Sigmoid colon (tissue), 4 donors: Measurements from ENCODE around the gene ETF1.

Experiments used
- CTCF ChIP-seq, 4 experiments: fragments of 450-650 bp in 3 of 4; fragments of 200-600 bp in 1 of 4; IDR thresholded peaks; one replicate each; pipeline ENCODE4 v1.5.1; 2016 to 2019; ENCODE audit warnings: antibody characterized with exemption in 4 of 4, mild to moderate bottlenecking in 3 of 4, moderate library complexity in 2 of 4
- EP300 ChIP-seq, 4 donors: sonication (generic); formaldehyde crosslinking; IDR thresholded peaks; one replicate each; pipeline ENCODE4 v1.6.1; 2017; ENCODE audit warnings: antibody characterized with exemption in 4 of 4
- POLR2A ChIP-seq, 2 donors: fragments of 450-650 bp; IDR thresholded peaks; one replicate each; pipeline ENCODE4 v1.6.1; 2016; ENCODE audit warnings: antibody characterized with exemption in 2 of 2, mild to moderate bottlenecking in 2 of 2, moderate library complexity in 2 of 2
- POLR2AphosphoS5 ChIP-seq, 4 donors: sonication (generic); formaldehyde crosslinking; IDR thresholded peaks; one replicate each; pipeline ENCODE4 v1.6.1; 2017; ENCODE audit warnings: antibody characterized with exemption in 4 of 4

GRCh38 chr5:138552657-138553056 is 9.6 kb upstream of the ETF1 start:
- no peak for TF ChIP-seq CTCF (IDR thresholded peaks at IDR 0.05)
- TF ChIP-seq EP300 (IDR thresholded peaks at IDR 0.05), result no peak
- TF ChIP-seq POLR2A (IDR thresholded peaks at IDR 0.05), result no peak
- no peak for TF ChIP-seq POLR2AphosphoS5 (IDR thresholded peaks at IDR 0.05)
